ENCODE results near the gene NOL7.

DNA sequence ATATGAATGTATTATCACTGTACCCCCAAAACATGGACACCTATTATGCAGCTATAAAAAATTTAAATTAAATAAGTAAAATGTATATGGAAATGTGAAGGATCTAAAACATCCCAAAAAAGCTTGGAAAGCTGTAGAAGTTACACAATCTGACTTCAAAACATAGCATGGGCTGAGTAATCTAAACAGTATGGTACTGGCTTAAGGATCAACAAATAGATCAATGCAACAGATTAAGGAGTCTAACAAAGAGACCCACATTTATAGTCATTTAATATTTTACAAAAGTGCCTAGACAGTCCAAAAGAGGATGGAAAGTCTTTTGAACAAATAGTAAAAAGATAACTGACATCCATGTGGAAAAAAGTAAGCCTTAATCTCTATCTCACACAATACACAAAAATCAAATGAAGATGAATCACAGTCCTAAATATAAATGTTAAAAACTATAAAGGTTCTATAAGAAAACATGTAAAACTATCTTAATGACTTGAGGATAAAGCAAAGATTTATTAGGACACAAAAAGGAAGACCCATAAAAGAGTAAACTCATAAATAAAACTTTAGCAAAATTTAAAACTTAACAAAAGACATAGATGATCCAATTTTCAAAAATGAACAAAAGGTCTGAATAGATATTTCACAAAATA, 49.7 kb downstream of the NOL7 start:
- no peak for TF ChIP-seq POLR2AphosphoS5 (IDR thresholded peaks at IDR 0.05; ENCODE audit: insufficient read depth, low read depth, low read length)
- TF ChIP-seq, protein P1, sequence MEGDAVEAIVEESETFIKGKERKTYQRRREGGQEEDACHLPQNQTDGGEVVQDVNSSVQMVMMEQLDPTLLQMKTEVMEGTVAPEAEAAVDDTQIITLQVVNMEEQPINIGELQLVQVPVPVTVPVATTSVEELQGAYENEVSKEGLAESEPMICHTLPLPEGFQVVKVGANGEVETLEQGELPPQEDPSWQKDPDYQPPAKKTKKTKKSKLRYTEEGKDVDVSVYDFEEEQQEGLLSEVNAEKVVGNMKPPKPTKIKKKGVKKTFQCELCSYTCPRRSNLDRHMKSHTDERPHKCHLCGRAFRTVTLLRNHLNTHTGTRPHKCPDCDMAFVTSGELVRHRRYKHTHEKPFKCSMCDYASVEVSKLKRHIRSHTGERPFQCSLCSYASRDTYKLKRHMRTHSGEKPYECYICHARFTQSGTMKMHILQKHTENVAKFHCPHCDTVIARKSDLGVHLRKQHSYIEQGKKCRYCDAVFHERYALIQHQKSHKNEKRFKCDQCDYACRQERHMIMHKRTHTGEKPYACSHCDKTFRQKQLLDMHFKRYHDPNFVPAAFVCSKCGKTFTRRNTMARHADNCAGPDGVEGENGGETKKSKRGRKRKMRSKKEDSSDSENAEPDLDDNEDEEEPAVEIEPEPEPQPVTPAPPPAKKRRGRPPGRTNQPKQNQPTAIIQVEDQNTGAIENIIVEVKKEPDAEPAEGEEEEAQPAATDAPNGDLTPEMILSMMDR (IDR thresholded peaks at IDR 0.05; ENCODE audit: extremely low read depth in 1 of 2, insufficient read depth in 1 of 2, low read depth in 1 of 2, low read length in 2 of 2) = no peak
- no peak for TF ChIP-seq POLR2A (IDR thresholded peaks at IDR 0.05; ENCODE audit: low read depth, low read length)
- TF ChIP-seq JUN (IDR thresholded peaks at IDR 0.05; ENCODE audit: borderline replicate concordance, insufficient read depth, insufficient read length, low read depth) = no peak
- TF ChIP-seq, protein P2, sequence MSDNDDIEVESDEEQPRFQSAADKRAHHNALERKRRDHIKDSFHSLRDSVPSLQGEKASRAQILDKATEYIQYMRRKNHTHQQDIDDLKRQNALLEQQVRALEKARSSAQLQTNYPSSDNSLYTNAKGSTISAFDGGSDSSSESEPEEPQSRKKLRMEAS (IDR thresholded peaks at IDR 0.05; ENCODE audit: insufficient read depth, insufficient read length) = no peak
